ENCODE measurements around the gene GYG1.
"Not testable (repeated sequence)": the region's sequence is repeated elsewhere in the genome, so short reads cannot be mapped to it uniquely, and the experiment has no call there.

The GYG1 gene

DNA sequence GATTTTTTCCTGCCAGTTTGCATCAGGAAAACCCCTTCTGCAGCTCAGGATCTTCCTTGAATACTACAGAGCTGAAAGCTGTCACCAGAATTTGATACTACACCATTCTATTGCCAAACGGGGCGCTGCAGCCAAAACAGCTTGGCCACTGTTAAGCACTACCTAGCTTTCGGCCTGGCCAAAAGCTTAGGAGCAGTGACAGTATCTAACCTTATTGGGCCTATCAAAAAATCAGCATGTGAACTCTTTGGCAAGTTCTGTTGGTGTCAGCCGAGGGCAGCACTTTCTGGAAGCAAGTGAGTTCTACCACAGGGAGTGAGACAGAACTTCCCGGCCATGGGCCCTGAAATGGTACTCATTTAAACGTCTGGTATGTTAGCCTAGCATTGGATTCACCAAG is 16.1 kb upstream of the GYG1 start:
- H3K4me3 ChIP-seq (ENCODE audit: low read depth, low read length) = no peak overlapping the region
- no peak for DNase-seq (ENCODE audit: low read depth)
- in situ Hi-C loops (cut with HindIII; ENCODE audit: low sequenced_read_pairs) = no loop called here
- TF ChIP-seq, protein P1, sequence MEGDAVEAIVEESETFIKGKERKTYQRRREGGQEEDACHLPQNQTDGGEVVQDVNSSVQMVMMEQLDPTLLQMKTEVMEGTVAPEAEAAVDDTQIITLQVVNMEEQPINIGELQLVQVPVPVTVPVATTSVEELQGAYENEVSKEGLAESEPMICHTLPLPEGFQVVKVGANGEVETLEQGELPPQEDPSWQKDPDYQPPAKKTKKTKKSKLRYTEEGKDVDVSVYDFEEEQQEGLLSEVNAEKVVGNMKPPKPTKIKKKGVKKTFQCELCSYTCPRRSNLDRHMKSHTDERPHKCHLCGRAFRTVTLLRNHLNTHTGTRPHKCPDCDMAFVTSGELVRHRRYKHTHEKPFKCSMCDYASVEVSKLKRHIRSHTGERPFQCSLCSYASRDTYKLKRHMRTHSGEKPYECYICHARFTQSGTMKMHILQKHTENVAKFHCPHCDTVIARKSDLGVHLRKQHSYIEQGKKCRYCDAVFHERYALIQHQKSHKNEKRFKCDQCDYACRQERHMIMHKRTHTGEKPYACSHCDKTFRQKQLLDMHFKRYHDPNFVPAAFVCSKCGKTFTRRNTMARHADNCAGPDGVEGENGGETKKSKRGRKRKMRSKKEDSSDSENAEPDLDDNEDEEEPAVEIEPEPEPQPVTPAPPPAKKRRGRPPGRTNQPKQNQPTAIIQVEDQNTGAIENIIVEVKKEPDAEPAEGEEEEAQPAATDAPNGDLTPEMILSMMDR (IDR thresholded peaks at IDR 0.05; ENCODE audit: low read depth, low read length, missing control alignments) = no peak

DNA sequence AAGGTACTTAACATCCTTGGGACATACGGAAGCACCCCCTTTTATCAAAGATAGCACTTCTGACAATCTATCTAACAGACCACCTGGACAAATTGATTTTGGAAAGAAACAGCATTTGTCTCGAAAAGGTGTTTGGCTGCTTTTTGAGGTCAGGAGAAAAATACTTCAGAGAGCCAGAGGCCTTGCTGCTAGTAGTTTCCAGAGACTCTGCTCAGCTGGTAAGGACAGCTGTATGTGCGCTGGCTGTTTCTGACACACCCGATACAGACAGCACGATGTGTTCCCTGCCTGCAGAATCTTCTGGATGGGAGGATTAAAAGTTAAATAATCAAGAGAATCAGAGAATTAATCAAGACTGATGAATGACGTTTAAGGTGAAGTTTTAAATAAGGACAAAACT is 15.6 kb upstream of the GYG1 start:
- DNase-seq (ENCODE audit: low read depth) = no peak
- no peak overlapping the region for H3K4me3 ChIP-seq (ENCODE audit: low read depth, low read length)
- in situ Hi-C loops (cut with HindIII; ENCODE audit: low sequenced_read_pairs) = no loop called here
- TF ChIP-seq, protein P1 (IDR thresholded peaks at IDR 0.05; ENCODE audit: low read depth, low read length, missing control alignments) = no peak

DNA sequence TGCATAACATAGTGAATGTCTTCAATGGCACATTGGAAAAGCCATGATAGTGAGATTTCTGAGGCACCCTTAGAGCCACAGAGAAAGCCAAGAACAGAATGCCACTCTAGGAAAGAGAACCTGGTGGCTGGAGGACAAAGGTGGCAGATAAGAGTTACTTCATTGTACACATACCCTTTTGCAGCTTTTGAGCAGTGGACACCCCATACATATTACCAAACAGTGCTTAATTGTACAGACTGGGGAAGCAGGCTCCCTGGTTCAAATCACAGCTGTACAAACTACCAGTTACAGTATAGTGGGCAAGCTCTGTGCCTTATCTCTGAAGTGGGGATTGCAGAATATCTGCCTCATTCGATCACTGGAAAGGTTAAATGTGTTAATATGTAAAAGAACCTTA is 10.1 kb upstream of the GYG1 start:
- TF ChIP-seq, protein P1 (IDR thresholded peaks at IDR 0.05; ENCODE audit: low read depth, low read length, missing control alignments) = no peak
- in situ Hi-C loops (cut with HindIII; ENCODE audit: low sequenced_read_pairs) = no loop called here
- DNase-seq (ENCODE audit: low read depth) = no peak
- H3K4me3 ChIP-seq (ENCODE audit: low read depth, low read length) = no peak overlapping the region

DNA sequence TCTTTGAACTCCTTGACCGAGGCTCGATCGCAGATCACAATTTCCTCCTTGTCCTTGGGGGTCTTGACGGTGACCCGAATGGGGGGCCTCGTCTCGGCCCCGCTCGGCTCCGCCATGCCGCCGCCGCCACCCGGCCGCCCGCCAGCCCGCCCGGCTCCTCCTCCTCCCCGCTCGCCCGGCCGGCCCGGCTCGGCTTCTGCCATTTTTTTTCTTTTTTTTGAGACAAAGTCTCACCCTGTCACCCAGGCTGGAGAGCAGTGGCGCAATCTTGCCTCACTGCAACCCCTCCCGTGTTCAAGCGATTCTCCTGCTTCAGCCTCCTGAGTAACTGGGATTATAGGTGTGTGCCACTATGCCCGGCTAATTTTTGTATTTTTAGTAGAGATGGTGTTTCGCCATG is 3.8 kb upstream of the GYG1 start:
- in situ Hi-C loops (cut with HindIII; ENCODE audit: low sequenced_read_pairs); H3K4me3 ChIP-seq (ENCODE audit: low read depth, low read length); DNase-seq (ENCODE audit: low read depth): not testable (repeated sequence)

DNA sequence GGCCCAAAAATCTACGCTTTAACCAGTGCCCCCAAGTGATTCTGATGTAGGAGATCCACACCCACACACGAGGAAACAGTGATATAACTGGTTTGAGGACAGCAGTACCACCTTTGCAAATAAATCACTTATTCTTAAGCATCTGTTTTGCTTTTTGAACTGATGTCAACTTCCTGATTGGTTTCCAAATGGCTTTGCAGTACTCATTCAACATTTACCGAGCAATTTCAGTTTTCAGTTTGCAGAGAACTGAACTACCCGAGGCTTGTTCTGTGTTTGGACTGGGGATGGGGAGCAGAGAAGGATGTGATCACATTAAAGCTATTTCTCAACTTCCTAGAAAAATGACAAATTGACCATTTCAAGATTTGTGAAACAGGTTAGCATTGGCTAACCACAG is 1.1 kb upstream of the GYG1 start:
- no peak for DNase-seq (ENCODE audit: low read depth)
- H3K4me3 ChIP-seq (ENCODE audit: low read depth, low read length) = no peak overlapping the region
- in situ Hi-C loops (cut with HindIII; ENCODE audit: low sequenced_read_pairs) = no loop called here
- TF ChIP-seq, protein P1 (IDR thresholded peaks at IDR 0.05; ENCODE audit: low read depth, low read length, missing control alignments) = no peak

DNA sequence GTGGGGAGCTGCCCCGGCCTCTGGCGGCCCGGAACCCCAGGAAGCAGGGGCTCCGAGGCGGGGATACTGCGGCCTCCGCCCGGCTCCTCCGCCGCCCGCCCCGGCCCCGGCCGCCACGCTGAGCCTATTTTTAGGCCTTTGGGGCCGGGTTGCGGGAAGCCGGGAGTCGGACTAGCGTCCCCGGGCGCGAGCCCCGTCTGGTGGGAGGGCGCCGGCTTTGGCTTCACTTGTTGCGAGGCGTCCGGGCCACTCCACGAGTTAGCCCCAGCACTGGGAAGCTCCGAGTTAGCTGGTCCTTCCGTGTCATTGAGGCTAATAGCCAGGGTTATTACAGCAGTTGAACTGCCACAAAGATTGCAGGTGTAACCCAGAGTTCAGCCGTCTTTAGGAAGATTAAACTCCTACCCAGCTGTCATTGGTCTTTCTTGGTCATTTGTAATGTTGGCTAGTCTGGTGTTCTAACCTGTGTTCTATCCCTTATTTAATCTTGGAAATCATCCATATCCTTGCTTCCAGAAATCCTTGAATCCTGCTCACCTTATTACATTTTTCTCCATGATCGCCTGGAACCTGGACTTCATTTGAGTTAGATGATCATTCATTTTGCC is 791 bp downstream of the GYG1 start:
- in situ Hi-C loops (cut with HindIII; ENCODE audit: low sequenced_read_pairs) = no loop called here
- TF ChIP-seq, protein P1 (IDR thresholded peaks at IDR 0.05; ENCODE audit: low read depth, low read length, missing control alignments) = no peak
- peak overlapping the region; percentile 75 for H3K4me3 ChIP-seq (ENCODE audit: low read depth, low read length)
- DNase-seq (ENCODE audit: low read depth) = no peak

DNA sequence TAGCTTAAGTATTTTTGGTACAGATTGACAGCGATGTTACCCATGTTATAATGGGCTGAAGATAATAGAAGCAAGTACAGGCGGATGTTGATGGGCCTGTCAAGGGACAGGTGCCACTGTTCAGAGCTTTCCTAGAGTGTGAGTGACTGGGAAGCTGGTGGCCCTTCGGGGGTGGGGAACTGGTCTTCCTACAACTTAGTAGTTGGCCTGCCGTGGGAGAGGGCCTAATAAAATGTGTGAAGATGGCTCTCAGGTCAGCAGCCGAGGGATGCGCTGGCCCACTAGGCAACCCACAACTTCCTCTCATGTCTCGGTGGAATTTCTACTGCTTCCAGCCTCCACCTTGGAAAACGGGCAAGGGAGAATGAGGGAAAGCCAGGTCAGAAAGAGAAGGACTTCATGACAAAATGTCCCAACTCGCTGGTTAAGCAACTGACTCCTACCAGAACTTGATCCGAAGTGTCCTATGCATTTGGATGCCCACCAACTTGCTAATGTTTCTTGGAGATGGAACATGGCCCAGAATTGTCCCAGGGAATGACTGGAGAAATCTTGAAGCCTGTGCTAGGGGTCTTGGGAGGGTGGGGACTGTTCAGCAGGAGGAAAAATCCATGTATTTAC is 1.4 kb downstream of the GYG1 start:
- TF ChIP-seq, protein P1 (IDR thresholded peaks at IDR 0.05; ENCODE audit: low read depth, low read length, missing control alignments) = no peak
- in situ Hi-C loops (cut with HindIII; ENCODE audit: low sequenced_read_pairs) = no loop called here
- peak overlapping the region; percentile 75 for H3K4me3 ChIP-seq (ENCODE audit: low read depth, low read length)
- no peak for DNase-seq (ENCODE audit: low read depth)

Measured in astrocyte of the cerebellum (primary cell).